ENCODE results near the gene SFXN5.

The SFXN5 gene

GRCh38 chr2:72940361-72940760 lies 131.2 kb downstream of the SFXN5 start:
- no peak for DNase-seq (ENCODE audit: low read depth)

- no peak for DNase-seq (ENCODE audit: low read depth)
Measured at GRCh38 chr2:72938455-72938854, 133.1 kb downstream of the SFXN5 start.

- no peak for DNase-seq (ENCODE audit: low read depth)
Measured at GRCh38 chr2:72937356-72937669, 134.2 kb downstream of the SFXN5 start.

- DNase-seq (ENCODE audit: low read depth): no peak
Measured at GRCh38 chr2:72936660-72937355, 134.7 kb downstream of the SFXN5 start.

GRCh38 chr2:72935611-72935957 lies 135.9 kb downstream of the SFXN5 start:
- no peak for DNase-seq (ENCODE audit: low read depth)

- no peak for DNase-seq (ENCODE audit: low read depth)
Measured at GRCh38 chr2:72934683-72935610, 136.6 kb downstream of the SFXN5 start.

GRCh38 chr2:72933646-72934151 lies 137.8 kb downstream of the SFXN5 start:
- no peak for DNase-seq (ENCODE audit: low read depth)

- no peak for DNase-seq (ENCODE audit: low read depth)
Measured at GRCh38 chr2:72933207-72933606, 138.3 kb downstream of the SFXN5 start.

- no peak for DNase-seq (ENCODE audit: low read depth)
Measured at GRCh38 chr2:72932805-72933204, 138.7 kb downstream of the SFXN5 start.

- no peak for DNase-seq (ENCODE audit: low read depth)
Measured at GRCh38 chr2:72932045-72932740, 139.3 kb downstream of the SFXN5 start.

- no peak for DNase-seq (ENCODE audit: low read depth)
Measured at GRCh38 chr2:72931280-72931910, 140.1 kb downstream of the SFXN5 start.

- no peak for DNase-seq (ENCODE audit: low read depth)
Measured at GRCh38 chr2:72929010-72929409, 142.5 kb downstream of the SFXN5 start.

- no peak for DNase-seq (ENCODE audit: low read depth)
Measured at GRCh38 chr2:72927619-72928550, 143.6 kb downstream of the SFXN5 start.

- DNase-seq (ENCODE audit: low read depth): no peak
Measured at GRCh38 chr2:72926811-72927465, 144.6 kb downstream of the SFXN5 start.

GRCh38 chr2:72926368-72926767 lies 145.1 kb downstream of the SFXN5 start:
- no peak for DNase-seq (ENCODE audit: low read depth)

GRCh38 chr2:72925328-72925943 lies 146.1 kb downstream of the SFXN5 start:
- no peak for DNase-seq (ENCODE audit: low read depth)

GRCh38 chr2:72924353-72925240 lies 146.9 kb downstream of the SFXN5 start:
- no peak for DNase-seq (ENCODE audit: low read depth)

- no peak for DNase-seq (ENCODE audit: low read depth)
Measured at GRCh38 chr2:72923833-72924352, 147.6 kb downstream of the SFXN5 start.

- no peak for DNase-seq (ENCODE audit: low read depth)
Measured at GRCh38 chr2:72921853-72922252, 149.7 kb downstream of the SFXN5 start.

Data from activated gamma-delta T cell treated with anti-CD3 and anti-CD28 coated beads, Interleukin-2, amount 50 U/mL, for 16 hours (primary cell).